ENCODE results near the gene HCRT. TPM values are rescaled to one million over a fixed set of nuclear protein-coding genes. Genes with fewer than 3 reads are reported as not detected.

The HCRT gene, protein sequence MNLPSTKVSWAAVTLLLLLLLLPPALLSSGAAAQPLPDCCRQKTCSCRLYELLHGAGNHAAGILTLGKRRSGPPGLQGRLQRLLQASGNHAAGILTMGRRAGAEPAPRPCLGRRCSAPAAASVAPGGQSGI
- total RNA-seq, result not detected
- long read RNA-seq, partial matches to known transcripts, result 0 of 1 reads
- long read RNA-seq, other reads (novel, unspliced or antisense), result 1 of 1 reads

DNA sequence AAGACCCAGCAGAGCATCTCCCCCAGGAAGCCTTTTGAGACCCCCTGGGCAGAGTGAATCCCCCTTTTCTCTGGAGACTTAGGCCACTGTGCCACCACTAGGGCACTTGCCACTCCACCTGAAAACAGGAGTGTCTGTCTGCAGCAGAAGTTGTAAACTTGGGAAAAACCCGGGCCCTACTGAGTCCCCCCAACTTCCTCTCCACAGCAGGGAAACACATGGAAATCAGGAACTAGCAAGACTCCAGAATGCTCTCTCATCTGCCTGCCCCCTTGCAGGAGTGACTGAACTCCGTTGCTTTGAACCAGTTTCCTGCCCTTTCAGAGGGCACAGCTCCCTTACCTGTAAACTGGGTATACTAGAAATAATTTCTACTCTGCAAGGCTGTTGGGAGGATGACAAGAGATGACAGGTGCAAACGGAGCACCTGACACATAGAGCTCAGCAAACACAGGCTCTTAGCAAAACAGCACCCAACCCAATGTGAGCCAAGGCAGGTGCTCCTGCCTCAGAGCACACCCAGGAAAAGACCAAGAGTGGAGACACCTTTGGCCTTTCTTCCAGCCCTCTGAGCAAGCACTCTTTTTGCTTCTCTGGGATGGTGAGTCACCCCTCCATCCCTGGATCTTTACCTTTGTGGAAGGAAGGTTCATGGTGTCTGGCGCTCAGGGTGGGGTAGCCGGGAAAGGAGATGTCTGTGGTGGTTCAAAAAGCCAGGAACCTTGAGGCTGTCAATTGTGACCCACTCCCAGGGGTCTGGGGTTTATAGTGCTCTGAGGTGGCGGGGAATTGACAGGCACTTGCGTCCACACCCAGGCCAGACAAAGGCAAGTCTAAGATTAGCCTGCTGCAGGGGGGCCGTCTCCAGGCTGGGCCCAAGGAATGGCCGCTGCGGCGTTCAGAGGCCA lies at the start of gene HCRT:
HCRT (minus strand) TSS at position 740 of the 908 bp plus-strand sequence; CDS start at position 653, 87 bp downstream.
- Histone ChIP-seq H3K27ac (peak within 1 kb of the TSS; percentile 75), H3K4me1 (peaks cover 39% of the 10 kb centered on the region), H3K36me3 (no peaks in the 10 kb centered on the region), H3K27me3 (ENCODE audit: low read depth) (peaks cover 22% of the 10 kb centered on the region), H3K4me3 (peak within 1 kb of the TSS; percentile 65), H3K9me3 (no peaks in the 10 kb centered on the region)
- TF ChIP-seq CTCF (IDR thresholded peaks at IDR 0.05), result no peak
- ATAC-seq (no peak), DNase-seq (no peak)
- intact Hi-C loops (cut with DNase I), result no loop called here

DNA sequence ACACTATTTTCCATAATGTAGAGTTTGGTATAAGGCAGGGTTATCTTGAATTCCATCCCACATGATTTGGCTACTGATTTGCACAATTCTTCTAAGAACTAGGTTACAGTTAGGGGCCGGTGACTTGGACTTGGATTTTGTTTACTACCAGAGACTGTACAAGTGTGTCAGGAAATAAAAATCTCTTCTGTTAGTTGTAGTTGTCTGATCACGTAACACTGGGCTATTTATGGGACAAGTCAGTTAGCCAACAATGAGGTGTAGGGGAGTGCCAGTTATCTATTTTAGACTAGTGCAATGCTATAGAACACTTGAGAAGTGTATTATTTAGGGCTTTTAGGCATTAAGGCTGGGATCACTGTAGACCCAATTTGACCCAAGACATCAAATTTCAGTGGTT lies 48.7 kb upstream of the HCRT start:
- no peak for TF ChIP-seq CTCF (IDR thresholded peaks at IDR 0.05)
- ATAC-seq (no peak), DNase-seq (no peak)
- H3K9me3 ChIP-seq, result no peaks in the 10 kb centered on the region
- intact Hi-C loops (cut with DNase I), result no loop called here
- H3K4me1 ChIP-seq, result peaks cover 9% of the 10 kb centered on the region
- H3K27me3 ChIP-seq (ENCODE audit: low read depth), result no peaks in the 10 kb centered on the region
- H3K27ac ChIP-seq, result no peak overlapping the region
- peaks cover 2% of the 10 kb centered on the region for H3K36me3 ChIP-seq
- no peak overlapping the region for H3K4me3 ChIP-seq

GRCh38 chr17:42233156-42233555 lies 47.9 kb upstream of the HCRT start:
- Histone ChIP-seq H3K4me3 (no peak overlapping the region), H3K4me1 (peaks cover 15% of the 10 kb centered on the region), H3K27me3 (ENCODE audit: low read depth) (no peaks in the 10 kb centered on the region), H3K27ac (no peak overlapping the region), H3K36me3 (peaks cover 2% of the 10 kb centered on the region), H3K9me3 (no peaks in the 10 kb centered on the region)
- ATAC-seq, result no peak
- no peak for DNase-seq
- intact Hi-C loops (cut with DNase I), result no loop called here
- TF ChIP-seq CTCF (IDR thresholded peaks at IDR 0.05), result no peak

DNA sequence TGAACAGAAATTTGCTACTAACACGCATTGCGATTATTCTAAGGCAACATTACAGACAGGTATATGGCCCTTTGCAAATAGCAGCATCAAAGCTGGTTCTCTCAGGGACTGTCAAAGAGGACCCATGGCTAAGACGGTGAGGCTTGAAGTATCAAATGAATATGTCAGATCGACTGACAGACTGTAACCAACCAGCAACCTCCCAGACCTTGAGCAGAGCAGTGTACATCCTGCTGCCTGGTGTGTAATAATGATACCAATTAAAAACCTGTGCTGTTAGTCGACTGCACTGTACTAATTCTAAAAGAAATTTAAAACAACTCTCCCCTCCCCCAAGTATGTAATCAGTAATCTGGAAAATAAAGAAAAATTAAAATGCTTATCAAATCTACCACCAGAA lies 45.0 kb upstream of the HCRT start:
- no peak for DNase-seq
- H3K27me3 ChIP-seq (ENCODE audit: low read depth), result no peaks in the 10 kb centered on the region
- no peak overlapping the region for H3K4me3 ChIP-seq
- H3K9me3 ChIP-seq, result no peaks in the 10 kb centered on the region
- H3K27ac ChIP-seq, result no peak overlapping the region
- TF ChIP-seq CTCF (IDR thresholded peaks at IDR 0.05), result no peak
- intact Hi-C loops (cut with DNase I), result no loop called here
- peaks cover 19% of the 10 kb centered on the region for H3K36me3 ChIP-seq
- ATAC-seq, result no peak
- peaks cover 20% of the 10 kb centered on the region for H3K4me1 ChIP-seq

DNA sequence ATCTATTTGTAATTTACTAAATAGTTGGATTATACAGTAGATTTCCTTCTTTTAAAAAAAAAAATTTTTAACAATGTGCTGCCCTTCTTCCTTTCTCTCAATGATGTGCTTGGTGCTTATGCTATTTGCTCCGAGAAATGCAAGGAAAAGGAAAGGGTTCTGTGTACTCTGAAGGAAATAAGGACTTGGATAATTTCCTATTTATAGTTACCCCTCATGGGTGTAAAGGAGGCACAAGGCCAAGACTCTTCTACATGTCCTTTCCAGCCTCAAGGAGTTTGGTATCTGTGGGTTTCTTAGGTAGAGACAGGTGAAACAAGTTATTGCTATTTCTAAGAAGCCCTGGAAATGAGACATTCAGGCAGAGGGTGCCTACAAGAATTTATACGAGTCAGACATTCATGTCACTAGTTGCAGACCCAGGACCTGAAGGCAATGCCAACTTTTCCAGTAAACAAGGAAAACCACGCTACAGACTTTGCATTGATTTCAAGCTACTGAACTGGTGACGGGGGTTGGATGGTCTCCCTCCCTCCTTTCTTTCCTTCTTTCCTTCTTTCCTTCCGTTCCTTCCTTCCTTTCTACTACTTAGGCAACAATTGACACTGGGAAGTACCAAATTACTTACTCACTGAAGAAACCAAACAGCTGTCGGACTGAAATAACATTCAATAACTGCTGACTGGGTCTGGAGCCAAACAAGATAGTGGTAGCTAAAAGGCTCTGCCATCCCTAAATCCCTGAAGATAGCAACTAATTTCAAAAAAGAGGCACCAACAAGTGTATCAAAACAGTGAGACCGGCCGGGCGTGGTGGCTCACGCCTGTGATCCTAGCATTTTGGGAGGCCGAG lies 42.8 kb upstream of the HCRT start:
- no peak for TF ChIP-seq CTCF (IDR thresholded peaks at IDR 0.05)
- DNase-seq (no peak), ATAC-seq (no peak)
- no peaks in the 10 kb centered on the region for H3K9me3 ChIP-seq
- H3K27me3 ChIP-seq (ENCODE audit: low read depth), result no peaks in the 10 kb centered on the region
- no peak overlapping the region for H3K4me3 ChIP-seq
- H3K36me3 ChIP-seq, result peaks cover 37% of the 10 kb centered on the region
- intact Hi-C loops (cut with DNase I), result no loop called here
- peaks cover 11% of the 10 kb centered on the region for H3K4me1 ChIP-seq
- peak overlapping the region; percentile 4 for H3K27ac ChIP-seq
